Activated naive CD8-positive, alpha-beta T cell treated with anti-CD3 and anti-CD28 coated beads, Interleukin-2, amount 10 ng/mL, durations not matched to agents 7 days and 5 days (primary cell): ENCODE measurements around the gene IGF2. TPM values are rescaled to one million over a fixed set of nuclear protein-coding genes. Genes with fewer than 3 reads are reported as not detected.

Experiments
- ATAC-seq: fragments of 150-1000 bp; cut with Tn5 transposase; one replicate; pipeline ENCODE4 v1.10.0; 2021; ENCODE audit warnings: low read depth, moderate library complexity
- POLR2A ChIA-PET: fragments of 350-600 bp; sonication (Branson Sonifier 250); formaldehyde crosslinking; loops from one replicate; lab custom pipeline; 2021; ENCODE audit warnings: antibody characterized with exemption; lab: Charles Lee
- DNase-seq: peaks from one replicate; pipeline ENCODE4 v3.0.0; 2021
- H3K27ac Mint-ChIP-seq: one replicate; pipeline ENCODE4 v1.8.0; 2022; ENCODE audit warnings: mild to moderate bottlenecking, mixed read lengths
- H3K27me3 Mint-ChIP-seq: one replicate; pipeline ENCODE4 v1.8.0; 2022; ENCODE audit warnings: mild to moderate bottlenecking, moderate library complexity, mixed read lengths
- H3K36me3 Mint-ChIP-seq: one replicate; pipeline ENCODE4 v1.8.0; 2021; ENCODE audit warnings: mild to moderate bottlenecking, mixed read lengths
- H3K4me1 Mint-ChIP-seq: one replicate; pipeline ENCODE4 v1.8.0; 2021; ENCODE audit warnings: mixed read lengths
- H3K4me3 Mint-ChIP-seq: one replicate; pipeline ENCODE4 v1.8.0; 2022; ENCODE audit warnings: mild to moderate bottlenecking, moderate library complexity, mixed read lengths
- H3K9me3 Mint-ChIP-seq: one replicate; pipeline ENCODE4 v1.8.0; 2021; ENCODE audit warnings: mixed read lengths
- total RNA-seq, 2 experiments: library from RNA; stranded (reverse); gene quantifications; one replicate each; pipeline ENCODE4 v1.2.3, GENCODE V29; 2021

Gene IGF2
- total RNA-seq, 2 experiments from 2014 or later: not detected

GRCh38 chr11:2166091-2166851 is 27.1 kb upstream of the IGF2 start:
- H3K27ac Mint-ChIP-seq: no peak overlapping the region
- no peaks in the 10 kb centered on the region for H3K27me3 Mint-ChIP-seq
- POLR2A ChIA-PET: no interaction called here
- no peaks in the 10 kb centered on the region for H3K9me3 Mint-ChIP-seq
- no peaks in the 10 kb centered on the region for H3K36me3 Mint-ChIP-seq
- no peaks in the 10 kb centered on the region for H3K4me1 Mint-ChIP-seq
- DNase-seq: peak; percentile 66
- ATAC-seq: peak; percentile 64
- H3K4me3 Mint-ChIP-seq: no peak overlapping the region

DNA sequence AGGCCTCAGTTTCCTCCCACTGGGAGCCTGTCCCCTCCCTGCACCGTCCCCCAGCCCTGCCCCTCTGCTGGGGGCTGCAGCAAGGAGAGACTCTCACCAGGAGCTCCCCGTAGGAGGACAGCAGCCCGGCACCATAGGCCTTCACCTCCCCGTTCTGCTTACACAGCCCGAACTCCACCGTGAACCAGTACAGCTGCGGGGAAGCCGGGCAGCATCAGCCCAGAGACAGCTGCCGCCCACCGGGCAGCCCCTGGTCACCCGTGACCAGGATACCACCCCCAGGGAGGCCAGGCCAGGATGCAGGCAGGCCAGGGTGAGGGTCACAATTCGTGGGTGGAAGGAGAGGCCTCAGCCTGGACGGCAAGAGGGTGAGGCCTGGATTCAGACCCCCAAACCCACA is 26.4 kb upstream of the IGF2 start:
- ATAC-seq (no peak), DNase-seq (no peak)
- Mint-ChIP-seq H3K36me3 (no peaks in the 10 kb centered on the region), H3K9me3 (no peaks in the 10 kb centered on the region), H3K4me1 (no peaks in the 10 kb centered on the region), H3K27ac (no peak overlapping the region), H3K27me3 (no peaks in the 10 kb centered on the region), H3K4me3 (no peak overlapping the region)
- POLR2A ChIA-PET: no interaction called here

DNA sequence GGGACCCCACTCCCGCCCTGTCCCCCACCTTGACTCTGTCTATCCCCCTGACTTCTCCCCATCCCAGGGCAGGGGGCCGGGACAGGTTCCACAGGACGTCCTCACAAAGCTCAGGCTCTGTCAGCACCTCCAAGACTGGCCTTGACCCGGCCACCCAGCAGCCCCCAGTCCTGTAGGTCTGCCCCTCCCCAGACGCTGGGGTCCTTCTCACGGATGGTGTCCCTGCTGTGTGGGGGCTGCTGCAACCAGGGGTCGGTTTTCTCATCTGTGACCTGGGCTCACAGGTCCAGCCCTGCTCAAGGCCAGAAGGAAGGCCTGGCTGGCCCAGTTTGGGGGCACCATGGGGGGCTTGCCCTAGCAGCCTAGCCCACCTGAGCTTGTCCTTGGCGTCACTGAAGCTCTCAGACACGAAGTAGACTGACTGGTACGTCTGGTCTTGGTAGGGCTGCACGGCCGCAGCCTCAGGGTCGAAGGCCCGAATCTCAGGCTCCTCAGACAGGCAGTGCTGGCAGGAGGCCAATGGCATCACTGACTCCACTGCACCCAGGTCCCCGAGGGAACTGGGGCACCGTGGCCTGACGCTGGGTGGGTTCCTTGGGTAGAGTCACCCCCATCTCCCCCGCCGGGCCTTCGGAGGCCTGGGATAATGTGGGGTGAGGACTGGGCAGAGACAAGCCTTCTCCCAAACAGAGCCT is 25.8 kb upstream of the IGF2 start:
- Mint-ChIP-seq H3K9me3 (no peaks in the 10 kb centered on the region), H3K27ac (no peak overlapping the region), H3K36me3 (no peaks in the 10 kb centered on the region), H3K27me3 (no peaks in the 10 kb centered on the region), H3K4me3 (no peak overlapping the region), H3K4me1 (no peaks in the 10 kb centered on the region)
- no peak for ATAC-seq
- POLR2A ChIA-PET: no interaction called here
- DNase-seq: no peak

DNA sequence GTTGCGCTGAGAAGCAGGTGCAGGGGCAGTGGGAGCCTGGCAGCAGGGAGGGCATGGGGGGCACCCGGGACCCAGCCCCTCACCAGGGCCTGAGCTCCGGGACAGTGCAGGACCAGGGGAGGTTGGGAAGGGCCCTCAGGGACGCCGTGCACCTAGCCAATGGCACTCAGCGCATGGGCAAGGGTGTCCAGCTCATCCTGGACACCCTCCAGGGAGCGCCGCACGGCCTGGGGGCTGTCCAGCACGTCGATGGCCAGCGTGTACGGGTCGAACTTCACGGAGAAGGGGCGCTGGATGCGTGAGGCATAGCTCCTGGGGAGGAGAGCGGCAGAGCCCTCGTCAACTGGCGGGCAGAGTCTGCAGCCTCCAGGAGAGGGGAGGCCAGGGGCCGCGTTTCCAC is 24.9 kb upstream of the IGF2 start:
- H3K4me1 Mint-ChIP-seq: no peaks in the 10 kb centered on the region
- H3K4me3 Mint-ChIP-seq: no peak overlapping the region
- H3K27me3 Mint-ChIP-seq: no peaks in the 10 kb centered on the region
- no peaks in the 10 kb centered on the region for H3K36me3 Mint-ChIP-seq
- no peak overlapping the region for H3K27ac Mint-ChIP-seq
- POLR2A ChIA-PET: interaction anchor here (0.5 kb wide), 1 partner anchor 141 kb away, joined by 4 read pairs; no protein-coding TSS in a partner anchor
- ATAC-seq: no peak
- no peaks in the 10 kb centered on the region for H3K9me3 Mint-ChIP-seq
- no peak for DNase-seq

DNA sequence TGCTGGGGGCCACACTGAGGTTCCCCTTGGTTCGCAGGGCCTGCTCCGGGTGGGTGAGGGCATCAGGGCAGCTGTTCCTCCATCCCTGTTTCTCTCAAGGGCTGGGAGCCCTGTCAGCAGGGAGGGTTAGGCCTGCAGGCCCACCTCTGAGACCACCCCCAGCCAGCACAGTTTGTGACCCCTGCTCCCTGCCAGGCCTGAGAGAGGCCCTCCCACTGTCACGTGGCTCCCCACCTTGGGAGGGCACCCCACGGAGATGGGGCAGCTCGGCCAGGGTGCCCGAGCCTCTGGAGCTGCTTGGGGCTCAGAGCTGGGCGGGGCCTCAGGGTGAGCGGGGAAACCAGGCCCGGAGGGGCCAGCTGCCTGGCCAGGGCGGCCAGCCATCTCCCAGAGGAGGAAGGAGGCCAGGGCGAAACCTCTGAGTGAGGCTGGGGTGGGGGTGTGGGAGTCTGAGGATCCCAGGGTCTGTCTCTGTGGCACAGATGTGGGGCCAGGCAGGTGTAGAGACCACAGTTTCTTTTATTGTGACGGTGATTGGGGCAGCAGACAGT is 24.3 kb upstream of the IGF2 start:
- no peak for DNase-seq
- no peaks in the 10 kb centered on the region for H3K4me1 Mint-ChIP-seq
- POLR2A ChIA-PET: interaction anchor here (0.5 kb wide), 1 partner anchor 142 kb away, joined by 4 read pairs; no protein-coding TSS in a partner anchor
- ATAC-seq: no peak
- no peaks in the 10 kb centered on the region for H3K36me3 Mint-ChIP-seq
- H3K27me3 Mint-ChIP-seq: no peaks in the 10 kb centered on the region
- H3K4me3 Mint-ChIP-seq: no peak overlapping the region
- H3K27ac Mint-ChIP-seq: no peak overlapping the region
- no peaks in the 10 kb centered on the region for H3K9me3 Mint-ChIP-seq

DNA sequence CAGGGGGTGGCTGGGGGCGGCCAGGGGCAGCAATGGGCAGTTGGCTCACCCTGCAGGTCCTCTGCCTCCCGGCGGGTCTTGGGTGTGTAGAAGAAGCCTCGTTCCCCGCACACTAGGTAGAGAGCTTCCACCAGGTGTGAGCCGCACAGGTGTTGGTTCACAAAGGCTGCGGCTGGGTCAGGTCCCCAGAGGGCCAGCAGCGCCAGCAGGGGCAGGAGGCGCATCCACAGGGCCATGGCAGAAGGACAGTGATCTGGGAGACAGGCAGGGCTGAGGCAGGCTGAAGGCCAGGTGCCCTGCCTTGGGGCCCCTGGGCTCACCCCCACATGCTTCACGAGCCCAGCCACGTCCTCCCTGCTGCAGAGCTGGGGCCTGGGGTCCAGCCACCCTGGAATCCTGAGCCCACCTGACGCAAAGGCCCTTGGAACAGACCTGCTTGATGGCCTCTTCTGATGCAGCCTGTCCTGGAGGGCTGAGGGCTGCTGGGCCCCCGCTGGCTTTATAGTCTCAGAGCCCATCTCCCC is 21.6 kb upstream of the IGF2 start, which contains the start of gene INS:
Gene INS (minus strand): TSS at position 474 of the 524 bp plus-strand sequence. CDS start 238 bp downstream, at position 236.
- Mint-ChIP-seq H3K36me3 (no peaks in the 10 kb centered on the region), H3K4me3 (no peak within 1 kb of the TSS), H3K9me3 (no peaks in the 10 kb centered on the region), H3K27me3 (no peaks in the 10 kb centered on the region), H3K27ac (no peak within 1 kb of the TSS), H3K4me1 (no peaks in the 10 kb centered on the region)
- no peak for DNase-seq
- POLR2A ChIA-PET: no interaction called here
- ATAC-seq: no peak

DNA sequence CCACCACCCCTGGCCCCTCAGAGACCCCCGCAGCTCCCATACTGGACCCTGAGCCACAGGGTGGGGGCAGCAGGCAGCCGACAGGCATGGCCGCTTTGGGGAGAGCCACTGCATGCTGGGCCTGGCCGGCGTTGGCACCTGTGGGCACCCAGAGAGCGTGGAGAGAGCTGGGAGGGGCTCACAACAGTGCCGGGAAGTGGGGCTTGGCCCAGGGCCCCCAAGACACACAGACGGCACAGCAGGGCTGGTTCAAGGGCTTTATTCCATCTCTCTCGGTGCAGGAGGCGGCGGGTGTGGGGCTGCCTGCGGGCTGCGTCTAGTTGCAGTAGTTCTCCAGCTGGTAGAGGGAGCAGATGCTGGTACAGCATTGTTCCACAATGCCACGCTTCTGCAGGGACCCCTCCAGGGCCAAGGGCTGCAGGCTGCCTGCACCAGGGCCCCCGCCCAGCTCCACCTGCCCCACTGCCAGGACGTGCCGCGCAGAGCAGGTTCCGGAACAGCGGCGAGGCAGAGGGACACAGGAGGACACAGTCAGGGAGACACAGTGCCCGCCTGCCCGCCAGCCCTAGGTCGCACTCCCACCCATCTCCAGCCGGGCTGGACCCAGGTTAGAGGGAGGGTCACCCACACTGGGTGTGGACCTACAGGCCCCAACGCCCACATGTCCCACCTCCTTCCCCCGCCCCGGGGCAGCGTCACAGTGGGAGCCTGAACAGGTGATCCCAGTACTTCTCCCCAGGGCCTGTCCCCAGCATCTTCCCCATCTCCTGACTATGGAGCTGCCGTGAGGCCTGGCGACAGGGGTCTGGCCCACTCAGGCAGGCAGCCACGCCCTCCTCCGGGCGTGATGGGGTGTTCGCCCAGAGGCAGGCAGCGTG is 20.6 kb upstream of the IGF2 start:
- no peaks in the 10 kb centered on the region for H3K4me1 Mint-ChIP-seq
- no peak overlapping the region for H3K27ac Mint-ChIP-seq
- H3K4me3 Mint-ChIP-seq: no peak overlapping the region
- H3K9me3 Mint-ChIP-seq: no peaks in the 10 kb centered on the region
- H3K27me3 Mint-ChIP-seq: no peaks in the 10 kb centered on the region
- POLR2A ChIA-PET: no interaction called here
- H3K36me3 Mint-ChIP-seq: no peaks in the 10 kb centered on the region
- ATAC-seq: no peak
- no peak for DNase-seq

DNA sequence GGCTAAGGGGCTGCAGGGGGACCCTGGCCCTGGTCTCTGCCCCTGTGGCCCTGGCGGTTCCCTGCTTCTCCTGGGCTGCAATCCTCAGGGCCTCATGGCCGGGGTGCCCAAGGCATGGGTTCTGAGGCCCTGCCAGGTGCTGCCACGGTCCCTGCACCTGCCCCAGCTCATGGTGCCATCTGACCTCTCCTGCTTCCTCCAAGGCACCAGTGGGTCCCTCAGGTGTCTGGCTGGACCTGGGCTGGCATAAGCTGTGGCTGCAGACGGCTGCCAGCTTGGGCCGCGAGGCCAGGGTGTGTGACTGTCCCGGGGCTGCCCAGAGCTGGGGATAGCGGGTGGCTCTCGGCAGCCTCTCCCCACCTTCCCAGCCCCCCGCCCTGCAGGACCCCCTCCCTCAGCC is 19.8 kb upstream of the IGF2 start:
- ATAC-seq (no peak), DNase-seq (no peak)
- Mint-ChIP-seq H3K27ac (no peak overlapping the region), H3K36me3 (no peaks in the 10 kb centered on the region), H3K27me3 (no peaks in the 10 kb centered on the region), H3K4me1 (no peaks in the 10 kb centered on the region), H3K4me3 (no peak overlapping the region), H3K9me3 (no peaks in the 10 kb centered on the region)
- POLR2A ChIA-PET: no interaction called here

DNA sequence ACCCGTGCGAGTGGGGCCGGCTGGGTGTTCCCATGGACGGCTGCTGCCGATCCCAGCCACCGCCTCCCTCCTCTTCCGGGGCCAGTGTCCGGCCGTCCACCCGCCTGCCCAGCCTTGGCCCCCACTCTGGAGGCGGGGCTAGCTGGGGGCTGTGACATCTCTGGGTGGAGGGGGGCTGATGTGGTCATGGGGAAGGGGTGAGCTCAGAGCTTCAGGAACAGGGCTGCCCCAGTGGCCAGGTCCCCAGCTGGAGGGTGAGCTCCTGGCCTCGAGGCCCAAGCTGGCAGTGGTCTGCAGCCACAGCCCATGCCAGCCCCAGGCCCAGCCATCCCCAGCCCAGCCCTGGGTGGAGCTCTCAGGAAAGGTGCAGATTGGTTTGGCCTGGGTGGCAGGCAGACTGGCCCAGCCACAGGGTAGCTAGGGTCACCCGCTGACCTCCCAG is 19.1 kb upstream of the IGF2 start:
- Mint-ChIP-seq H3K27ac (no peak overlapping the region), H3K27me3 (no peaks in the 10 kb centered on the region), H3K9me3 (no peaks in the 10 kb centered on the region), H3K4me1 (no peaks in the 10 kb centered on the region), H3K36me3 (no peaks in the 10 kb centered on the region), H3K4me3 (no peak overlapping the region)
- ATAC-seq (no peak), DNase-seq (no peak)
- POLR2A ChIA-PET: no interaction called here

GRCh38 chr11:2157294-2158040 is 18.3 kb upstream of the IGF2 start:
- Mint-ChIP-seq H3K4me1 (no peaks in the 10 kb centered on the region), H3K4me3 (no peak overlapping the region), H3K36me3 (no peaks in the 10 kb centered on the region), H3K27ac (no peak overlapping the region), H3K27me3 (no peaks in the 10 kb centered on the region), H3K9me3 (no peaks in the 10 kb centered on the region)
- no peak for DNase-seq
- ATAC-seq: no peak
- POLR2A ChIA-PET: no interaction called here

GRCh38 chr11:2156416-2157182 is 17.4 kb upstream of the IGF2 start:
- Mint-ChIP-seq H3K27ac (no peak overlapping the region), H3K9me3 (no peaks in the 10 kb centered on the region), H3K4me3 (no peak overlapping the region), H3K27me3 (no peaks in the 10 kb centered on the region), H3K36me3 (no peaks in the 10 kb centered on the region), H3K4me1 (peaks cover 5% of the 10 kb centered on the region)
- DNase-seq (peak; percentile 73), ATAC-seq (peak; percentile 40)
- POLR2A ChIA-PET: no interaction called here

DNA sequence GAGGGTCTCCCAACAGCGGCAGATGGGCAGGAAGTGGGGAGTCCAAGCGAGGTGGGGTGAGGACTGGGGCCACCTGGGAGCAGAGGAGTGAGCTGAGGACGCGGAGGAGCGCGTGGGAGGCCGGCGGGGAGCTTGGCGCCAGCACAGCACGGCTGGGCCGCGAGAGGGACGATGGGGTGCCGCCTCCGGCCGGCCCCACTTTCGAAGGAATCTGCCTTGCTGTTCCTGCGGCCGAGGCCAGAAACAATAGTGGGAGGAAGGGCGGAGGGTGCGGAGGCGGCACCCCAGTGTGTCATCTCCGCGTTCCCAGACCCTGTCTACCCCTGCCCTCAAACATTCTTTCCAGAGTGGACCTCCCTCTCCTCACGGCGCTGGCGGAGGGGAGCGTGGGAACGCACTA is 16.3 kb upstream of the IGF2 start:
- POLR2A ChIA-PET: no interaction called here
- Mint-ChIP-seq H3K4me3 (no peak overlapping the region), H3K27ac (no peak overlapping the region), H3K27me3 (peaks cover 6% of the 10 kb centered on the region), H3K36me3 (no peaks in the 10 kb centered on the region), H3K9me3 (no peaks in the 10 kb centered on the region), H3K4me1 (peaks cover 5% of the 10 kb centered on the region)
- ATAC-seq (no peak), DNase-seq (no peak)
